D721Med (cell line): Measurements from ENCODE around the gene CEACAM7.
"Not testable (repeated sequence)": the region's sequence is repeated elsewhere in the genome, so short reads cannot be mapped to it uniquely, and the experiment has no call there.

Experiments used
- DNase-seq: peaks from one replicate; pipeline ENCODE4 v3.0.0; 2011; ENCODE audit warnings: low spot score; ENCODE audit not compliant: insufficient read length
- FAIRE-seq: peaks from 2 replicates; lab custom pipeline; 2011; peaks lifted over from hg19 to GRCh38; lab: Jason Lieb, UNC
- TF ChIP-seq, protein P1 (sequence below): IDR thresholded peaks from 2 replicates; pipeline ENCODE4 v1.5.1; 2012; ENCODE audit warnings: mild to moderate bottlenecking, control low read depth; ENCODE audit not compliant: insufficient read depth; ENCODE audit errors: missing control alignments

The CEACAM7 gene

GRCh38 chr19:41687419-41687818 lies 651 bp downstream of the CEACAM7 start:
- TF ChIP-seq, protein P1, sequence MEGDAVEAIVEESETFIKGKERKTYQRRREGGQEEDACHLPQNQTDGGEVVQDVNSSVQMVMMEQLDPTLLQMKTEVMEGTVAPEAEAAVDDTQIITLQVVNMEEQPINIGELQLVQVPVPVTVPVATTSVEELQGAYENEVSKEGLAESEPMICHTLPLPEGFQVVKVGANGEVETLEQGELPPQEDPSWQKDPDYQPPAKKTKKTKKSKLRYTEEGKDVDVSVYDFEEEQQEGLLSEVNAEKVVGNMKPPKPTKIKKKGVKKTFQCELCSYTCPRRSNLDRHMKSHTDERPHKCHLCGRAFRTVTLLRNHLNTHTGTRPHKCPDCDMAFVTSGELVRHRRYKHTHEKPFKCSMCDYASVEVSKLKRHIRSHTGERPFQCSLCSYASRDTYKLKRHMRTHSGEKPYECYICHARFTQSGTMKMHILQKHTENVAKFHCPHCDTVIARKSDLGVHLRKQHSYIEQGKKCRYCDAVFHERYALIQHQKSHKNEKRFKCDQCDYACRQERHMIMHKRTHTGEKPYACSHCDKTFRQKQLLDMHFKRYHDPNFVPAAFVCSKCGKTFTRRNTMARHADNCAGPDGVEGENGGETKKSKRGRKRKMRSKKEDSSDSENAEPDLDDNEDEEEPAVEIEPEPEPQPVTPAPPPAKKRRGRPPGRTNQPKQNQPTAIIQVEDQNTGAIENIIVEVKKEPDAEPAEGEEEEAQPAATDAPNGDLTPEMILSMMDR, result no peak
- FAIRE-seq (no peak), DNase-seq (no peak)

- no peak for FAIRE-seq
- no peak for DNase-seq
- TF ChIP-seq, protein P1, result no peak
Measured at GRCh38 chr19:41682437-41682836, 5.6 kb downstream of the CEACAM7 start.

DNA sequence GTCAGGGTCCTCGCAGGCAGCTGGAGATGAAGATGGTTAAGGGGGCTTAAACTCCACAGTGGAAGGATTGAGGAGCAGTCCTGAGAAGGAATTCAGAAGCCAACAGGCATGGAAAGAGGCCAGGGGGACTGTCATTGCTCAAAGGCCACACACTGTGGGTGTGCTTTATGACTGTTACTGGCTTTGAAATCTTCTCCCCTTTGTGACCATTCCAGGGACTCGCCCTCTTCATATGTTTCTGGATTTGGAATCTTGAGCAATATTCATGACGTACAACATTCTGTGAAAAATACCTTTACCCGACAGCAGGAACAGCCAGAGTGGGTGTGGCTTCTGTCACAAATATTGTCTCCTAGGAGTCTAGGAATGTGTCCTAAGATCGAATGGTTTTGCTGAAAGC lies 16.6 kb downstream of the CEACAM7 start:
- DNase-seq (no peak), FAIRE-seq (no peak)
- TF ChIP-seq, protein P1, result no peak

DNA sequence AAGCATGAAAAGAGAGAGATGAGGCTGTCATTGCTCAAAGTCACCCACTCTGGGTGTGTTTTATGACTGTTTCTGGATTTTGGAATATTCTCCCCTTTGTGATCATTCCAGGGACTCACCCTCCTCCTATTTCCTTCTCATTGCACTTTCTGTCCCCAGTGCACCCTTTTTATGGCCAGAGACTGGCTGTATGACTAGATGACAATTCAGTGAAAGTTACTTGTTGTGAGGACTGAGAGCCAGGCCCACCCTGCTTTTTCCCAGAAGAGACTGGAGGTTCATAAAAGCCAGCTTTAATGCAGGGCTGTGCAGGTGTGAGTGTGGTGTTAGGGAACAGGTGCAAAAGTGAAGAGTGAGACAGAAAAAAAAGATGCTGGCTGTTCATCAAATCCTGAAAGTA lies 17.3 kb downstream of the CEACAM7 start:
- FAIRE-seq, result no peak
- TF ChIP-seq, protein P1, result no peak
- DNase-seq, result no peak

DNA sequence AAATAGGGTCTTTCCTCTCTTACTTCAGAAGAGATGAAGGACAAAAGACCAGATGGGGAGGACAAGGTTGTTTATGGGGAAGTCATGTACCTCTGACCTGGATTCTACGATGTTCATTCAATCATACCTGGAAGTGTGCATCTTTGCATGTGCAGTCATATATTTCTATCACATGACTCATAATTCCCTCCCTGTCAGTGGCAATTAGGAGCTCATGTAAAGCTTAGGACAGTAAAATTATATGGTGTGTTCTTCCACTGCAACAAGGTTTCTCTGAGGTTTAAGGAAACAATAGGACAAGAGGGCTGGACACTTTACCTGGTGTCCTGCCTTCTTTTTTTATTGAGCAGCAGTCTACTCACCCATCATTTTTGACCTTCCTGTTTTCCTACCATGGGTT lies 19.8 kb downstream of the CEACAM7 start:
- TF ChIP-seq, protein P1, result no peak
- no peak for FAIRE-seq

DNA sequence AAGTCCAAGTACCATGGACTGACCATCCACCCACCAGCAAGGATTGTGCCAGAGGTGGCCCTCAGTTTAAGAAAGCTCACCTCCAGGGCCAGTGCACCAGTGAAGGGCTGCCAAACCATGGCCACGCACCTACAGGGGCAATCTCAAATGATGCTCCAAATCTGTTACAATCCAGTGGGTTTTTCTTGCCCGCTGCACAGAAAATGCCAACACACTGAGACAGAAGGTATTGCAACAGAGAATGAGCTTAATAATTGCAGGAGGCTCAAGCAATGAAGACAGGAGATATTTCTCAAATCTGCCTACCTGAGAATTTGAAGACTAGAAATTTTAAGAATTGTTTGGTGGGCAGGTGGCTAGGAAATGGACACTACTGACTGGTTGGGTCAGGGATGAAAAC lies 22.0 kb downstream of the CEACAM7 start:
- no peak for FAIRE-seq
- TF ChIP-seq, protein P1, result no peak

More for the DNA sequence above, 19.8 kb downstream of the CEACAM7 start:
- no peak for DNase-seq

DNA sequence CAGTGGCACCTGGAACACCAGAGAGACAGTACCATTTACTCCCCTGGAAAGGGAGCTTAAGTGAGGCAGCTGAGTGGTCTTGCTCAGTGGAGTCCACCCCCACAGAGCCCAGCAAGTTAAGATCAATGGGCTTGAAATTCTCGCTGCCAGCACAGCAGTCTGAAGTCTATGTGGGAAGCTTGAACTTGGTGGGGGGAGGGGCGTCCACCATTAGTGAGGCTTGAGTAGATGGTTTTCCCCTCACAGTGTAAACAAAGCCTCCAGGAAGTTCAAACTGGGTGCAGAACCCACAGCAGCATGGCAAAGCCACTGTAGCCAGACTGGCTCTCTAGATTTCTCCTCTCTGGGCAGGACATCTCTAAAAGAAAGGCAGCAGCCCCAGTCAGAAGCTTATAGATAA lies 30.9 kb downstream of the CEACAM7 start:
- TF ChIP-seq, protein P1, result no peak
- FAIRE-seq (no peak), DNase-seq (no peak)

More for the DNA sequence above, 22.0 kb downstream of the CEACAM7 start:
- DNase-seq, result no peak

GRCh38 chr19:41656756-41657155 lies 31.3 kb downstream of the CEACAM7 start:
- not testable (repeated sequence) for FAIRE-seq, DNase-seq
